NB4 (cell line): ENCODE measurements around the gene PINK1.

ENCODE experiments used
- MYC ChIP-seq: IDR thresholded peaks from 2 replicates; pipeline ENCODE4 v1.6.1; 2011; ENCODE audit warnings: low read depth, low read length
- POLR2A ChIP-seq: IDR thresholded peaks from 2 replicates; pipeline ENCODE4 v1.6.1; 2011; ENCODE audit warnings: mild to moderate bottlenecking; ENCODE audit not compliant: insufficient read length; ENCODE audit errors: extremely low read depth
- TF ChIP-seq, protein P1 (sequence below): IDR thresholded peaks from one replicate; pipeline ENCODE4 v1.5.1; 2012; ENCODE audit warnings: low read depth, low read length
- TF ChIP-seq, protein P2 (sequence below): IDR thresholded peaks from 2 replicates; pipeline ENCODE4 v1.6.1; 2011; ENCODE audit warnings: low read depth, low read length

DNA sequence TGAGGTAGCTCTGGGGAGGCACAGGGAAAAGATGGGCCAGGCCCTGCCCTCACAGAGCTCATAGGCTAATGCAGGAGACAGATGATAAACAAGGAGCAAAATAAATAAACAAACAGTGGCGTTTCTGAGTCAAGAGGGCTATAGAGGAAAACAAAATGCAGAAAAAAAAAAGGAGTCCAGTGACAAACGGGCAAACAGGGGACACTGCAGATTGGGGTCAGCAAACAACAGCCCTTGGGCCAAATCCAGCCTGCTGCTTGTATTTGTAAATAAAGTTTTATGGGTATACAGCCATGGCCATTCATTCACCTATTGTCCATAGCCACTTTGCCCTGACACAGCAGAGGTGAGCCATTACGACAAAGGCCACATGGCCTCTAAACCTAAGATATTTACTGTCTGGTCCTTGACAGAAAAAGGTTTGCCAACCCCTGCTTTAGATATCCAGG lies 19.1 kb upstream of the PINK1 start:
- TF ChIP-seq, protein P1, sequence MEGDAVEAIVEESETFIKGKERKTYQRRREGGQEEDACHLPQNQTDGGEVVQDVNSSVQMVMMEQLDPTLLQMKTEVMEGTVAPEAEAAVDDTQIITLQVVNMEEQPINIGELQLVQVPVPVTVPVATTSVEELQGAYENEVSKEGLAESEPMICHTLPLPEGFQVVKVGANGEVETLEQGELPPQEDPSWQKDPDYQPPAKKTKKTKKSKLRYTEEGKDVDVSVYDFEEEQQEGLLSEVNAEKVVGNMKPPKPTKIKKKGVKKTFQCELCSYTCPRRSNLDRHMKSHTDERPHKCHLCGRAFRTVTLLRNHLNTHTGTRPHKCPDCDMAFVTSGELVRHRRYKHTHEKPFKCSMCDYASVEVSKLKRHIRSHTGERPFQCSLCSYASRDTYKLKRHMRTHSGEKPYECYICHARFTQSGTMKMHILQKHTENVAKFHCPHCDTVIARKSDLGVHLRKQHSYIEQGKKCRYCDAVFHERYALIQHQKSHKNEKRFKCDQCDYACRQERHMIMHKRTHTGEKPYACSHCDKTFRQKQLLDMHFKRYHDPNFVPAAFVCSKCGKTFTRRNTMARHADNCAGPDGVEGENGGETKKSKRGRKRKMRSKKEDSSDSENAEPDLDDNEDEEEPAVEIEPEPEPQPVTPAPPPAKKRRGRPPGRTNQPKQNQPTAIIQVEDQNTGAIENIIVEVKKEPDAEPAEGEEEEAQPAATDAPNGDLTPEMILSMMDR = no peak
- TF ChIP-seq POLR2A (no peak), MYC (no peak)
- TF ChIP-seq, protein P2, sequence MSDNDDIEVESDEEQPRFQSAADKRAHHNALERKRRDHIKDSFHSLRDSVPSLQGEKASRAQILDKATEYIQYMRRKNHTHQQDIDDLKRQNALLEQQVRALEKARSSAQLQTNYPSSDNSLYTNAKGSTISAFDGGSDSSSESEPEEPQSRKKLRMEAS = no peak
